Epithelial cell of esophagus (primary cell): ENCODE data around the gene ARL6IP5.

ENCODE experiments used
- DNase-seq: peaks from one replicate; pipeline ENCODE4 v3.0.0; 2010; ENCODE audit warnings: low read depth
- H3K4me3 ChIP-seq: 2 replicates; pipeline ENCODE4 v1.5.1; 2011; ENCODE audit warnings: mild to moderate bottlenecking, low read length, control low read depth
- TF ChIP-seq, protein P1 (sequence below): IDR thresholded peaks from 2 replicates; pipeline ENCODE4 v1.5.1; 2011; ENCODE audit warnings: low read depth, mild to moderate bottlenecking, low read length, control low read depth, inconsistent platforms; ENCODE audit not compliant: insufficient read depth; ENCODE audit errors: missing control alignments

Gene ARL6IP5

DNA sequence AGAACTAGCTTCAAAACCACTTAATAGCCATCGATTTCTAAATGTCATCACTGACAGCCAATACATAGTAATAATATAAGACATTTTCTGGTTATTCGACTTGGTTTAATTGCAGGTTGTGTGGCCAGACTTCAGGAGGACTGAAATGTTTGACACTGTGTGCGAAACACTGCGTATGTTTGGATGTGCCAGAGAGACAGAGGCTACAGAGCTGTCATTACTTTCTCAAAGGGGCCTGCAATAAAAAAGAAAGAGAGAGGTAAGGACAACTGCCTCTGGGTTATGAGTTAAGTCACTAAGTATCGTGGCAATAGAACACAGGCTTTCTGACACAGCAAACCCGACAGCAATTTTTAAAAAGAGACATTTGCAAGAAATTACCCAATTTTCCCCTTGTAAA, 36.8 kb downstream of the ARL6IP5 start:
- no peak overlapping the region for H3K4me3 ChIP-seq
- TF ChIP-seq, protein P1, sequence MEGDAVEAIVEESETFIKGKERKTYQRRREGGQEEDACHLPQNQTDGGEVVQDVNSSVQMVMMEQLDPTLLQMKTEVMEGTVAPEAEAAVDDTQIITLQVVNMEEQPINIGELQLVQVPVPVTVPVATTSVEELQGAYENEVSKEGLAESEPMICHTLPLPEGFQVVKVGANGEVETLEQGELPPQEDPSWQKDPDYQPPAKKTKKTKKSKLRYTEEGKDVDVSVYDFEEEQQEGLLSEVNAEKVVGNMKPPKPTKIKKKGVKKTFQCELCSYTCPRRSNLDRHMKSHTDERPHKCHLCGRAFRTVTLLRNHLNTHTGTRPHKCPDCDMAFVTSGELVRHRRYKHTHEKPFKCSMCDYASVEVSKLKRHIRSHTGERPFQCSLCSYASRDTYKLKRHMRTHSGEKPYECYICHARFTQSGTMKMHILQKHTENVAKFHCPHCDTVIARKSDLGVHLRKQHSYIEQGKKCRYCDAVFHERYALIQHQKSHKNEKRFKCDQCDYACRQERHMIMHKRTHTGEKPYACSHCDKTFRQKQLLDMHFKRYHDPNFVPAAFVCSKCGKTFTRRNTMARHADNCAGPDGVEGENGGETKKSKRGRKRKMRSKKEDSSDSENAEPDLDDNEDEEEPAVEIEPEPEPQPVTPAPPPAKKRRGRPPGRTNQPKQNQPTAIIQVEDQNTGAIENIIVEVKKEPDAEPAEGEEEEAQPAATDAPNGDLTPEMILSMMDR: no peak
- no peak for DNase-seq

DNA sequence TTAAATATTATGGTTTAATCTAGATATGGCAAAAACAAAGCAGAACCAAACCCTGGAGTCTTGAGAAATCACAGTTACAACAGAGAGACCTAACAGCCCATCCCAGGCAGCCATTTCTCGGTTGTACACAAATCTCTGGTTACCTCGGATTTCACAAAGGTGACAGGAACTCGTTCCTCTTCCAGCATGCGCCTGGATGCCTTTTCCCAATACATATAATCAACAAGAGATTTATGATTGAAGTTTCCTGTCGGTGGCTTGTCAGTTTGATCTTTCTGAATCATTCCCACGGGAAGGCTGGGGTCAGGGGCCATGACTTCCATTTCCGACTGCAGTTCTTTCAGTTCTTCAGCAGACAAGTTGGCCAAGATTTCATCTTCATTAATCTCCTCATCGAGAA, 37.2 kb downstream of the ARL6IP5 start:
- no peak for DNase-seq
- no peak overlapping the region for H3K4me3 ChIP-seq
- TF ChIP-seq, protein P1: no peak

GRCh38 chr3:69122403-69122802, 37.7 kb downstream of the ARL6IP5 start, which contains the start of gene LMOD3:
Gene LMOD3 (minus strand): TSS chr3:69122595. CDS start chr3:69122386, 209 bp downstream.
- TF ChIP-seq, protein P1: no peak
- DNase-seq: no peak
- no peak within 1 kb of the TSS for H3K4me3 ChIP-seq

GRCh38 chr3:69126216-69126615, 41.5 kb downstream of the ARL6IP5 start:
- TF ChIP-seq, protein P1: no peak
- DNase-seq: no peak
- no peak overlapping the region for H3K4me3 ChIP-seq

DNA sequence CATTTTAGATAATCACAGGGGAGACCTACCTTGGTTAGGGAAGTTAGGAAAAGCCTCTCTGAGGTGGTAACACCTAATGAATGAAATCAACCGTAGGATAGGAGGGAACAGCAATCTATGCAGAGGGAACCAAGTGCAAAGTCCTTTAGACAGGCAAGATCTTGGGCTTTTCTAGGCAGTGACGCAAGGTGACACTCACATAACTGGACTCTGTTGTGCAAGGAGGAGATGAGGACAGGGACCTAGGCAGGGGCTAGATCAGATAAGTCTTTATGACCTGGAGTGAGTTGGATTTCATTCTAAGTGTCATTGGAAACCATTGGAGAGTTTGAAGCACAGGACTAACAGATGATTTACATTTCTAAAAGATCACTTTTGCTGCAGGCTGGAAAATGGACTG, 42.3 kb downstream of the ARL6IP5 start:
- TF ChIP-seq, protein P1: no peak
- DNase-seq: no peak

DNA sequence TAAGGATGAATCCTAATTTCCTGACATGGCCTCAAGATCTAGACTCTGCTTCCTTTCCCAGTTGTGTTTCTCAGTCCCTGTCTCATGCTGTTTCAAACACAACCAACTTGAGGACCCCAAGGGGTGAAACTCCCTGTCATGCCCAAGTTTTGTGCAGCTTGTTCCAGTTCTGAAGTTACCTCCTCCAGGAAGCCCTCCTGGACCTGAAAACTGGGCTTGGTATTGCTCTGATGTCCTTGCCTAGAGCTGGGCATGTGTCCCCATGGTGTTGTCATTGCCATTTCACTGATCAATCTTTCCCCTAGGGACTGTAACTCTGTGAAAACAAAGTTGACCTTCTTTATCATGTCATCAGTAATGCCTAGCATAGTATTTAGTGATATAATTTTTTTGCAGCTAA, 43.8 kb downstream of the ARL6IP5 start:
- no peak overlapping the region for H3K4me3 ChIP-seq
- TF ChIP-seq, protein P1: no peak
- no peak for DNase-seq

More for the DNA sequence above, 42.3 kb downstream of the ARL6IP5 start:
- H3K4me3 ChIP-seq: no peak overlapping the region

DNA sequence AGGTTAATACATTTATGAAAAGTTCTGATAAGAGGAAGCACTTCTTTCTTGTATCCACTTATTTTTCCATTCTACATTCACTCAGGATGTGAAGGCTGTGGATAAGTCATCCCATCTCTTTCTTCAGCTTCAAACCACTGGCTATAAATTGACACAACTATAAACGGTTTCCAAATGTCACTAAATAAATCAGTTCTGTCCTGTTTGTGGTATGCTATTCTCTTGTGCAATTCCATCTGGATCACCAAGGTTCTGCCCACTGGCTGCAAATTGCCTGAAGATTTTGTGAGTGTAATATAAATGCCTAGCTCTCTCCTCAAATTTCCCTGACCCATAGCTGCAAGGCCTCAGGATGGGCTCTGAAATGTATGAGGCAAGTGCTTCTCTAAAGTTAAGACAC, 44.8 kb downstream of the ARL6IP5 start:
- H3K4me3 ChIP-seq: no peak overlapping the region
- TF ChIP-seq, protein P1: no peak
- DNase-seq: no peak
